Endothelial cell of umbilical vein (primary cell): Measurements from ENCODE around the gene HBEGF. TPM values are rescaled to one million over a fixed set of nuclear protein-coding genes. Genes with fewer than 3 reads are reported as not detected.
A peak's percentile ranks its signal among the peaks of the same experiment; 100 is the strongest.

Source experiments
- BruUV-seq: library from RNA; stranded (reverse); fragments of 400-500 nt; replicated peaks from 2 replicates; lab custom pipeline; 2021; lab: Mats Ljungman, UMichigan
- CTCF ChIA-PET: fragments of 300-600, 350-600 bp; sonication (Branson Sonifier 250); formaldehyde crosslinking; loops from one replicate; lab custom pipeline; 2021; ENCODE audit warnings: antibody characterized with exemption, inconsistent platforms; lab: Charles Lee
- POLR2A ChIA-PET: fragments of 300-600, 350-600 bp; sonication (Branson Sonifier 250); formaldehyde crosslinking; loops from one replicate; lab custom pipeline; 2021; ENCODE audit warnings: antibody characterized with exemption, inconsistent platforms; lab: Charles Lee
- DNase-seq: peaks from one replicate; pipeline ENCODE4 v3.0.0-alpha.2; 2011; ENCODE audit warnings: low read depth, low spot score
- FAIRE-seq: peaks from 2 replicates; lab custom pipeline; 2011; peaks lifted over from hg19 to GRCh38; lab: Jason Lieb, UNC
- H2AFZ ChIP-seq: 2 replicates; pipeline ENCODE4 v1.6.0; 2012; ENCODE audit warnings: low read depth, low read length, control low read depth, inconsistent platforms
- H3K27ac ChIP-seq: 2 replicates; pipeline ENCODE4 v1.5.1; 2011; ENCODE audit warnings: low read depth, mild to moderate bottlenecking, control low read depth, low read length, moderate library complexity; ENCODE audit not compliant: insufficient read depth
- H3K27me3 ChIP-seq, 2 experiments: 2 replicates each; pipeline versions ENCODE4 v1.6.0 to v1.6.1; 2011; ENCODE audit warnings: low read length in 2 of 2, mixed read lengths in 1 of 2; ENCODE audit not compliant: control insufficient read depth in 2 of 2, insufficient read depth in 2 of 2
- H3K36me3 ChIP-seq, 2 experiments: 2 replicates in 1 of 2; 3 replicates in 1 of 2; pipeline ENCODE4 v1.5.1; 2011; ENCODE audit warnings: low read length in 2 of 2, mild to moderate bottlenecking in 1 of 2, moderate library complexity in 1 of 2; ENCODE audit not compliant: control insufficient read depth in 2 of 2, insufficient read depth in 2 of 2; ENCODE audit errors: extremely low read depth in 1 of 2
- H3K4me1 ChIP-seq: 3 replicates; pipeline ENCODE4 v1.5.1; 2011; ENCODE audit warnings: mild to moderate bottlenecking, low read length; ENCODE audit not compliant: control insufficient read depth, insufficient read depth; ENCODE audit errors: extremely low read depth
- H3K4me2 ChIP-seq: 2 replicates; pipeline ENCODE4 v1.6.1; 2011; ENCODE audit warnings: low read length, control low read depth, mixed read lengths; ENCODE audit not compliant: insufficient read depth
- H3K4me3 ChIP-seq, 3 experiments: fragments of 200-600 bp in 1 of 3; sonication (generic), shearing (Covaris generic) in 1 of 3; replicated peaks in 1 of 3; 2 replicates each; pipeline ENCODE4 v1.5.1; 2011 to 2016; ENCODE audit warnings: control low read depth in 3 of 3, low read length in 3 of 3, mild to moderate bottlenecking in 2 of 3, inconsistent platforms in 1 of 3, low read depth in 1 of 3, moderate library complexity in 1 of 3; ENCODE audit not compliant: insufficient read depth in 1 of 3
- H3K79me2 ChIP-seq: 2 replicates; pipeline ENCODE4 v1.6.0; 2012; ENCODE audit warnings: low read length, inconsistent platforms; ENCODE audit not compliant: control insufficient read depth, insufficient read depth
- H3K9ac ChIP-seq: replicated peaks from 2 replicates; pipeline ENCODE3; 2011; ENCODE audit warnings: low read length, control low read depth; ENCODE audit not compliant: insufficient read depth; ENCODE audit errors: extremely low read depth
- H3K9me1 ChIP-seq: replicated peaks from 3 replicates; pipeline ENCODE4 v1.6.0; 2011; ENCODE audit warnings: mild to moderate bottlenecking, low read length; ENCODE audit not compliant: control insufficient read depth, insufficient read depth; ENCODE audit errors: extremely low read depth
- H3K9me3 ChIP-seq: replicated peaks from 2 replicates; pipeline ENCODE4 v1.5.1; 2012; ENCODE audit warnings: low read length, inconsistent platforms; ENCODE audit not compliant: control insufficient read depth, insufficient read depth
- H4K20me1 ChIP-seq: replicated peaks from 2 replicates; pipeline ENCODE3; 2011; ENCODE audit warnings: mild to moderate bottlenecking, low read length; ENCODE audit not compliant: control insufficient read depth, insufficient read depth; ENCODE audit errors: extremely low read depth
- EZH2 ChIP-seq: IDR thresholded peaks from 2 replicates; pipeline ENCODE4 v1.6.1; 2012; ENCODE audit warnings: borderline replicate concordance, low read depth, mild to moderate bottlenecking, moderate library complexity, low read length, inconsistent platforms; ENCODE audit not compliant: severe bottlenecking
- JUN ChIP-seq: IDR thresholded peaks from 2 replicates; pipeline ENCODE4 v1.6.1; 2011; ENCODE audit warnings: borderline replicate concordance, low read depth; ENCODE audit not compliant: insufficient read length, insufficient read depth
- MYC ChIP-seq: IDR thresholded peaks from one replicate; pipeline ENCODE4 v1.6.1; 2011; ENCODE audit warnings: mild to moderate bottlenecking, low read depth, low read length
- POLR2A ChIP-seq: IDR thresholded peaks from 2 replicates; pipeline ENCODE4 v1.6.1; 2012; ENCODE audit warnings: low read depth, mild to moderate bottlenecking, control low read depth, low read length
- POLR2AphosphoS5 ChIP-seq: IDR thresholded peaks from 2 replicates; pipeline ENCODE4 v1.6.1; 2012; ENCODE audit warnings: low read depth, mild to moderate bottlenecking, control low read depth, low read length, moderate library complexity; ENCODE audit not compliant: insufficient read depth
- dilution Hi-C: fragments of 300-500 bp; cut with MboI; formaldehyde crosslinking; loops from one replicate; pipeline ENCODE4 v1.15.0; 2019; ENCODE audit warnings: low sequenced_read_pairs; ENCODE audit not compliant: extremely low pct_ligation_motif_present
- intact Hi-C: fragments of 100-400 bp; cut with micrococcal nuclease; formaldehyde crosslinking; loops from one replicate; pipeline ENCODE4 v1.10.0; 2022
- polyA plus RNA-seq, 4 experiments: library from polyadenylated mRNA; depleted of rRNA in 3 of 4; stranded (reverse) in 3 of 4; unstranded in 1 of 4; fragments of >200 nt; gene quantifications; 2 replicates each; pipeline versions ENCODE4 v1.2.1 to v1.2.3, GENCODE V29; 2011 to 2012; ENCODE audit warnings: missing spikeins in 1 of 4
- total RNA-seq: library from RNA; stranded (reverse); gene quantifications from 2 replicates; pipeline ENCODE4 v1.2.3, GENCODE V29; 2021
- TF ChIP-seq, protein P1 (sequence below): IDR thresholded peaks from 2 replicates; pipeline ENCODE4 v1.6.1; 2011; ENCODE audit not compliant: insufficient read depth, insufficient read length

HBEGF gene
- total and polyA plus RNA-seq, 2 donors (not counting 3 experiments of a cell fraction or from before 2014, with no cell fraction given): 33.2 to 79.8 TPM

DNA sequence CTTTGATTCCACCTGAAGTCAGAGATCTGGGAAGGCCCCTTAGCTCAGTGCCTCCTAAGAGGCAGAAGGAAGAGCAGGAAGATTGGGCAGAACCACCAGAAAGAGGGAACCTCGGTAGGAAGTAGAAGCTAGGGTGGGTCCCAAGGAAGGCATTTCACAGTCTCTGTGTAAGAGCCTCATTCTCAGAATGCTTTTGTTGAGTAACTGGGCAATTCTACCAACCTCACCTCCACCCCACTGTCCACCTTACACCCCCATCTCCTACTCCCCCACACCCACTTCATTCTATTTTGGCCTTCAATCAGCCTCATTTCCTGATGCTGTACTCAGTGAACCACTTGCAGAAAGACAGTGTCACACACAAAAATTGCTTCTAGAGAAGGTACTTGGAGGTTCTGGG is 3.5 kb downstream of the HBEGF start:
- ChIA-PET CTCF (interaction anchor here (1.3 to 16.7 kb wide), 3 partner anchors 20 to 97 kb away, joined by 3 to 1214 read pairs (median 39); no protein-coding TSS in a partner anchor), POLR2A (interaction anchor here (0.7 to 1.1 kb wide), 2 partner anchors 20 to 97 kb away, joined by 3 to 4 read pairs; no protein-coding TSS in a partner anchor)
- no peaks in the 10 kb centered on the region for H3K27me3 ChIP-seq
- TF ChIP-seq EZH2: no peak
- no peak for TF ChIP-seq JUN
- TF ChIP-seq MYC: no peak
- TF ChIP-seq POLR2AphosphoS5: peak; percentile 16
- TF ChIP-seq POLR2A: no peak
- FAIRE-seq: no peak
- H3K27ac ChIP-seq: peak overlapping the region; percentile 64
- no peak for DNase-seq
- peaks cover 3% of the 10 kb centered on the region for H3K9me1 ChIP-seq
- peaks cover 7 to 14% of the 10 kb centered on the region in 2 experiments for H3K36me3 ChIP-seq
- no peak overlapping the region for H3K9ac ChIP-seq
- no peak overlapping the region for H2AFZ ChIP-seq
- peaks cover 57% of the 10 kb centered on the region for H3K4me1 ChIP-seq
- no peaks in the 10 kb centered on the region for H4K20me1 ChIP-seq
- dilution Hi-C loops (no loop called here), intact Hi-C loops (loop anchor here (1.0 kb wide), 2 partner anchors 31 to 82 kb away; no protein-coding TSS in a partner anchor)
- peak overlapping the region; percentile 3 for H3K4me2 ChIP-seq
- no peak overlapping the region for H3K4me3 ChIP-seq
- TSS peak; percentile 38 for BruUV-seq
- peaks cover 72% of the 10 kb centered on the region for H3K79me2 ChIP-seq
- no peaks in the 10 kb centered on the region for H3K9me3 ChIP-seq

DNA sequence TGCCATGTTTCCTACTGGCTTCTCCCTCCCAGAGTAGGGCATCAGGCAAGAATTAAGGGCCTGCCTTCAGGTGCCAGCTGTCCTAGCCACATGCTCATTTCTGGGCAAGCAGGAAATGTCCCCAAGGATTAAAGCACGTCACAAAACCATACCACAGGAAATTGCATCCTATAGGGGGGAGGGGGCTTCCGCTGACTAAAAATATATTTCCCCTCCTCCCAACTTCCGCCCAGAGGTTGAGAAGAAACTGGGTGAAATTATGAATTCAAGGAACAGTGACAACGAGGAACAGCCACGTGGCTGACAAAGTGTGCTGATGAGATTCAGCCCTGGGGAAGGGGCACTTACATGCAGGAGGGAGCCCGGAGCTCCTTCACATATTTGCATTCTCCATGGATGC is 4.1 kb downstream of the HBEGF start:
- no peak overlapping the region for H3K4me3 ChIP-seq
- H3K27me3 ChIP-seq: no peaks in the 10 kb centered on the region
- ChIA-PET CTCF (interaction anchor here (1.3 to 16.7 kb wide), 3 partner anchors 10 to 96 kb away, joined by 3 to 1214 read pairs (median 10); no protein-coding TSS in a partner anchor), POLR2A (interaction anchor here (1.1 kb wide), 1 partner anchor 97 kb away, joined by 4 read pairs; no protein-coding TSS in a partner anchor)
- H3K4me1 ChIP-seq: peaks cover 58% of the 10 kb centered on the region
- H3K9me1 ChIP-seq: peaks cover 3% of the 10 kb centered on the region
- peak overlapping the region; percentile 3 for H3K4me2 ChIP-seq
- intact Hi-C loops: loop anchor here (1.0 kb wide), 2 partner anchors 30 to 81 kb away; no protein-coding TSS in a partner anchor
- no peak overlapping the region for H3K9ac ChIP-seq
- DNase-seq (no peak), FAIRE-seq (no peak)
- BruUV-seq: no TSS peak
- H3K9me3 ChIP-seq: no peaks in the 10 kb centered on the region
- no peak for TF ChIP-seq POLR2AphosphoS5
- TF ChIP-seq, protein P1, sequence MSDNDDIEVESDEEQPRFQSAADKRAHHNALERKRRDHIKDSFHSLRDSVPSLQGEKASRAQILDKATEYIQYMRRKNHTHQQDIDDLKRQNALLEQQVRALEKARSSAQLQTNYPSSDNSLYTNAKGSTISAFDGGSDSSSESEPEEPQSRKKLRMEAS: peak; percentile 50
- H3K36me3 ChIP-seq: peaks cover 8 to 19% of the 10 kb centered on the region in 2 experiments
- H3K27ac ChIP-seq: peak overlapping the region; percentile 64
- dilution Hi-C loops: no loop called here
- H4K20me1 ChIP-seq: no peaks in the 10 kb centered on the region
- H3K79me2 ChIP-seq: peaks cover 79% of the 10 kb centered on the region
- no peak overlapping the region for H2AFZ ChIP-seq
